Esophagus (tissue), 2 donors: ENCODE results near the gene FNTB. TPM values are rescaled to one million over a fixed set of nuclear protein-coding genes. Genes with fewer than 3 reads are reported as not detected.

Experiments
- polyA plus RNA-seq, 2 donors: library from polyadenylated mRNA; stranded (reverse); fragments of 200-250 nt; gene quantifications; one replicate each; pipeline ENCODE4 v1.2.3, GENCODE V29; 2013
- donor health status: healthy with polysubstance abuse.
- donor health status: Bipolar disorder and iron deficiency.

Gene FNTB
- polyA plus RNA-seq, 2 donors: 13.3 to 14.6 TPM

Other genes with a start within 250 kb of the FNTB start
- under 1 TPM; 0.11 to 0.41 TPM for gene SPTB, start 107.0 kb upstream of the FNTB start, polyA plus RNA-seq
- 10 to 100 TPM; 30.3 to 31.7 TPM for gene CHURC1, start 72.4 kb upstream of the FNTB start, polyA plus RNA-seq
- gene GPX2, start 44.1 kb upstream of the FNTB start, polyA plus RNA-seq: 100 to 1,000 TPM in 1 of 2 donors, 10 to 100 TPM in 1; 77.2 to 128 TPM
- 1 to 10 TPM; 3.2 to 3.3 TPM for gene RAB15, start 14.6 kb upstream of the FNTB start, polyA plus RNA-seq
- 10 to 100 TPM; 52.2 to 66.8 TPM for gene MAX, start 115.6 kb downstream of the FNTB start, polyA plus RNA-seq